ENCODE results near the gene CTDP1. TPM values are rescaled to one million over a fixed set of nuclear protein-coding genes. Genes with fewer than 3 reads are reported as not detected.
A peak's percentile ranks its signal among the peaks of the same experiment; 100 is the strongest.

CTDP1 gene
- total RNA-seq, 3 donors from 2014 or later = 28.6 to 37.4 (median 30.1) TPM

DNA sequence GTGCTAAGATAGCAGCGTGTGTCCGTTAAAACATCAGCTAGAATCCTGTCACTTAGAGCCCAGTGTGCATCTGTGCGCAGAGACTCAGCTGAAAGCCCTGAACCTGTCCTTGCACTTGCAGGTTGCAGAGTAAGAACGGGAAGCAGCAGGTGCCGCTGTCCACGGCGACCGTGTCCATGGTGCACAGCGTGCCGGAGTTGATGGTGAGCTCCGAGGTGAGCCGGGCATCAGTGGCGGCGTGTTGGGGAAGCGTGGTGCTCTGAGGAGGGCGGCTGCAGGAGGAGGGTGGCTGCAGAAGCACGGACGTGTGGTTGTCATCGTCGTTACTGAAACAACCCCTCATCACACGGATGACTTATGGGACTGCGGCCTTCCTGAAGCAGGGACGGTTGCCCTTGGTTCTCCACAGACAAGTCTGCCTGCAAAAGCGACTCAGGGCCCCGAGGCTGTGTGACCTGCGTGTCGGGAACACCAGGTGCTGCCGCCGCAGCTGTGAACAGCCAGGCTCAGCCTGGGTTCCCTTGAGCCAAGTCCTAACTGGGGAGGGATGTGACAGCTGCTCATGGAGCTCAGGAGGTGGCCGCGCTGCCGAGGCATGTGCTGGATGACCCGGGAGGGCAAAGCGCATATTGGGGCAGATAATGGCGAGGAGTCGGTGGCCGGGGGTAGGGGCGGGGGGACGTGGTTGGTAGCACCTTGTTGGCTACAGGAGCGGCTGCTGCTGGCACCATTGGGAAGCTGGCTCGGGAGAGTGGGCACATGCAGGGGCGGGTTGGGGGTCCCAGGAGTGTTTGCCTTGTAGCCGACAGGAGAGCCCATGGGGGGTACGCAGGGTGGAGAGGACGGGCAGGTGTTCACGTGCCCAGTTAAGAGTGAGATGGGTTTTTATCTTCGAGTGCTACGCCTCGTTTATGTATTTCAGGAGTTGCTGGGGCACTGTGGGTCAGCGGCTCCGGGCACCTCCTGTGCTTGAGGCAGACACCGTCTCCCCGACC is 16.6 kb downstream of the CTDP1 start:
- no peak overlapping the region for H3K4me3 ChIP-seq
- no peaks in the 10 kb centered on the region for H3K9me3 ChIP-seq
- TF ChIP-seq, protein P1, sequence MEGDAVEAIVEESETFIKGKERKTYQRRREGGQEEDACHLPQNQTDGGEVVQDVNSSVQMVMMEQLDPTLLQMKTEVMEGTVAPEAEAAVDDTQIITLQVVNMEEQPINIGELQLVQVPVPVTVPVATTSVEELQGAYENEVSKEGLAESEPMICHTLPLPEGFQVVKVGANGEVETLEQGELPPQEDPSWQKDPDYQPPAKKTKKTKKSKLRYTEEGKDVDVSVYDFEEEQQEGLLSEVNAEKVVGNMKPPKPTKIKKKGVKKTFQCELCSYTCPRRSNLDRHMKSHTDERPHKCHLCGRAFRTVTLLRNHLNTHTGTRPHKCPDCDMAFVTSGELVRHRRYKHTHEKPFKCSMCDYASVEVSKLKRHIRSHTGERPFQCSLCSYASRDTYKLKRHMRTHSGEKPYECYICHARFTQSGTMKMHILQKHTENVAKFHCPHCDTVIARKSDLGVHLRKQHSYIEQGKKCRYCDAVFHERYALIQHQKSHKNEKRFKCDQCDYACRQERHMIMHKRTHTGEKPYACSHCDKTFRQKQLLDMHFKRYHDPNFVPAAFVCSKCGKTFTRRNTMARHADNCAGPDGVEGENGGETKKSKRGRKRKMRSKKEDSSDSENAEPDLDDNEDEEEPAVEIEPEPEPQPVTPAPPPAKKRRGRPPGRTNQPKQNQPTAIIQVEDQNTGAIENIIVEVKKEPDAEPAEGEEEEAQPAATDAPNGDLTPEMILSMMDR (IDR thresholded peaks at IDR 0.05) = no peak
- DNase-seq (peak in 1 of 3 donors; percentile 7), ATAC-seq (no peak)
- H3K36me3 ChIP-seq (ENCODE audit: low read depth) = peaks cover 14% of the 10 kb centered on the region
- intact Hi-C loops (cut with DNase I, micrococcal nuclease) = no loop called here
- peaks cover 17% of the 10 kb centered on the region for H3K4me1 ChIP-seq (ENCODE audit: low read depth)

DNA sequence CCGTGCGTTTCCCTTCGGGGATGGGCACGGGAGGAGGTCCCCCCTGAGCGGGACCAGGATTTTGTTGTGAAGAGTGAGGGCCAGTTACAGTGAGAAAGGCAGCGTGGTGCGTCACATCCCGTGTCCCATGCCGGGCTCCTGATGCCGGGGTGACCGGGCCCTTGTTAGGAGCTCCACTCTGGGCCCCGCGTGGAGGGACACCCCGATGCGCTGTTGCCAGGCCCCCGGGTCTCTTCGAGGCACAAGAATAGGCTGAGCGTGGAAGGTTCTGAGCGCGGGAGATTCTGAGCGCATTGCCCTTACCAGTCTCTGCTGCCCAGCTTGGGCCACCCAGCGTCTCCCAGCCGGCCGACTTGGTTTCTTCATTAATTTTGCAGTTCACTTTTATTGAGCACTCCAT is 17.6 kb downstream of the CTDP1 start:
- Histone ChIP-seq H3K36me3 (ENCODE audit: low read depth) (peaks cover 14% of the 10 kb centered on the region), H3K9me3 (no peaks in the 10 kb centered on the region), H3K4me3 (no peak overlapping the region), H3K4me1 (ENCODE audit: low read depth) (peaks cover 17% of the 10 kb centered on the region)
- intact Hi-C loops (cut with DNase I, micrococcal nuclease) = no loop called here
- TF ChIP-seq, protein P1 (IDR thresholded peaks at IDR 0.05) = no peak
- no peak for DNase-seq
- ATAC-seq = no peak

DNA sequence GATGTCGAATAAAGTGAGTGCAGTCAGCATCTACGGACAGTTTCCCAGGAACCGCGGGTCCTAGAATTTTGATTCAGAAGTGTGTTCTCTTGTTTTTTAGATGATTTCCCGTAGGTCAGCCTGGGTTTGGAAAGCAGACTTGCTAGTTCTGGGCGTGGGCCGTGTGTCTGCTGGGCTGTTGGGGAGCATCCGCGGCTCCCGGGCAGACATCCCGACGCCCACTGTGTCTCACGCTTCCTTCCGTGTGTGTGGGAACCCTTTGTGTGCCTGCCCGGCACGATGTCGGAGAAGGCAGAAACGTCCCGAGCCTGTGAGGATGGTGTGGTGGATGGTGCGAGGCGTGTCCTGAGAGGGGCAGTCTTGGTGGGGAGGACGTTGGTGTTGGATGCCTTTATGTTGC is 18.4 kb downstream of the CTDP1 start:
- ATAC-seq (no peak), DNase-seq (no peak)
- H3K4me1 ChIP-seq (ENCODE audit: low read depth) = peaks cover 17% of the 10 kb centered on the region
- H3K4me3 ChIP-seq = no peak overlapping the region
- peaks cover 14% of the 10 kb centered on the region for H3K36me3 ChIP-seq (ENCODE audit: low read depth)
- TF ChIP-seq, protein P1 (IDR thresholded peaks at IDR 0.05) = no peak
- intact Hi-C loops (cut with DNase I, micrococcal nuclease) = no loop called here
- H3K9me3 ChIP-seq = no peaks in the 10 kb centered on the region

DNA sequence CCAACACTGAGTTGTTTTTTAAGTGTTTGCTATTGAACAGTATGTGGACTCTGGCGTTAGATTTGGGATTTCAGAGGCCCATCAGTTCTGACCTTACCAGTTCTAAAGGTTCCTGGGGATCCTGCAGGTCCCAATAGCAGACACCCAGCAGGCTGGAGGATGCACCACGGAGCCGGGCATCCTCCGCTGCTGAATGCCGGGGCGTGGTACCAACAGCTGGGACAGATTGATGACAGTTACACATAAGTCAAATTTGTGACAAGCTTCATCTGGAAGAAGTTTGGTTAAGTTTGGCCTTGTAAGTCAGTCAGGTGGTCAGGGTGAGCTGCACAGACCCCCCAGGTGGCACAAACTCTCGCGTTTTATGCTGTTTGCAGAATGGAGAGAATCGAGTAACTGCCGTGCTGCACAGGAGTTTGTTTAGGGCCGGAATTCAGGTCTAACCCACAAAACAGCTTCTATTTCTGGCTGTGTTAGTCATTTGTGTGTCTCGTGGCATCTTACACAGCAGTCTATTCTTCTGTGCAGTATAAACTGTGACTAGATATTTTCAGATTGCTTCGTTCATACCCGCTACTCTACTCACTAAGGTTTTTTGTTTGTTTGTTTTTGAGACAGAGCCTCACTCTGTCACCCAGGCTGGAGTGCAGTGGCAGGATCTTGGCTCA is 19.2 kb downstream of the CTDP1 start:
- no peaks in the 10 kb centered on the region for H3K9me3 ChIP-seq
- H3K36me3 ChIP-seq (ENCODE audit: low read depth) = peaks cover 14% of the 10 kb centered on the region
- TF ChIP-seq, protein P1 (IDR thresholded peaks at IDR 0.05) = no peak
- H3K4me1 ChIP-seq (ENCODE audit: low read depth) = peaks cover 17% of the 10 kb centered on the region
- intact Hi-C loops (cut with DNase I, micrococcal nuclease) = no loop called here
- H3K4me3 ChIP-seq = no peak overlapping the region
- ATAC-seq = peak; percentile 28
- DNase-seq = no peak

DNA sequence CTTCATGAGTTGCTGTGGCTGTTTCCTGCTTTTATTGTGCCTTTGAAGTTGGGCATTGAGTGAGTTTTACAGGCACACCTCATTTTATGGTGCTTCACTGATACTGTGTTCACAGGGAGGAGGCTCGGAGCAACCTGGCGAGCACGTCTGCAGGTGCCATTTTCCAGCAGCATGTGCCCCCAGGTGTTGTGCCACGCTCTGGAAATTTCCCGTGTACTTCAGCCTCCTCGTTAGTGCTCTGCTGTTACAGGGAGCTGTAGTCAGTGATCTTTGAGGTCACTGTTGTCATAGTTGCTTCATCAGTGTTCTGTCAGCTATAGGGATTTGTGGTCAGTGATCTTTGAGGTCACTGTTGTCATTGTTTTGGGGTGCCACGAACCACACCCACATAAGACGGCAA is 20.1 kb downstream of the CTDP1 start:
- H3K4me1 ChIP-seq (ENCODE audit: low read depth) = peaks cover 17% of the 10 kb centered on the region
- ATAC-seq (peak; percentile 94), DNase-seq (peak in 2 of 3 donors; percentile 63 to 70)
- no peaks in the 10 kb centered on the region for H3K9me3 ChIP-seq
- intact Hi-C loops (cut with DNase I, micrococcal nuclease) = no loop called here
- H3K36me3 ChIP-seq (ENCODE audit: low read depth) = peaks cover 14% of the 10 kb centered on the region
- TF ChIP-seq, protein P1 (IDR thresholded peaks at IDR 0.05) = no peak
- H3K4me3 ChIP-seq = no peak overlapping the region

All from mucosa of descending colon (tissue), 3 donors.